ENCODE results near the gene DLX1.
"Not testable (repeated sequence)": the region's sequence is repeated elsewhere in the genome, so short reads cannot be mapped to it uniquely, and the experiment has no call there.

The DLX1 gene

DNA sequence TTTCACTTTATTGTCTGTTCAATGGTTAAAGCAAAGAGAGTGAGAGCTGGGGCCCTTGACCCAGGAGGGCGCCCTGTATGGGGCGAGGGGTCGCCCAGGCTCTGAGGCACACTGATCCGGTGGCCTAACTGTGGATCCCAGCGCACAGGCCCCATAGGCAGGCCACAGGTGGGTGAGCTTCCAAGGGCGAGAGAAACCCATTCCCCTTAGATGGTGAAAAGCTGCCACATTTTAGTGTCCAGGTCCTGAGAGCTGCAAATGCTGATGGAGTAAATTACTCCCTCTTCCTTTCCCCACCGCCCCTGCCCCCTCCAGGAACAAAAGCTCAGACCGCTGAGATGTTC lies 23.3 kb downstream of the DLX1 start:
- 88 to 96% methylated on average over 4 to 7 of the region's 8 CpGs for WGBS, 2 experiments (ENCODE audit: insufficient coverage in 2 of 2)

DNA sequence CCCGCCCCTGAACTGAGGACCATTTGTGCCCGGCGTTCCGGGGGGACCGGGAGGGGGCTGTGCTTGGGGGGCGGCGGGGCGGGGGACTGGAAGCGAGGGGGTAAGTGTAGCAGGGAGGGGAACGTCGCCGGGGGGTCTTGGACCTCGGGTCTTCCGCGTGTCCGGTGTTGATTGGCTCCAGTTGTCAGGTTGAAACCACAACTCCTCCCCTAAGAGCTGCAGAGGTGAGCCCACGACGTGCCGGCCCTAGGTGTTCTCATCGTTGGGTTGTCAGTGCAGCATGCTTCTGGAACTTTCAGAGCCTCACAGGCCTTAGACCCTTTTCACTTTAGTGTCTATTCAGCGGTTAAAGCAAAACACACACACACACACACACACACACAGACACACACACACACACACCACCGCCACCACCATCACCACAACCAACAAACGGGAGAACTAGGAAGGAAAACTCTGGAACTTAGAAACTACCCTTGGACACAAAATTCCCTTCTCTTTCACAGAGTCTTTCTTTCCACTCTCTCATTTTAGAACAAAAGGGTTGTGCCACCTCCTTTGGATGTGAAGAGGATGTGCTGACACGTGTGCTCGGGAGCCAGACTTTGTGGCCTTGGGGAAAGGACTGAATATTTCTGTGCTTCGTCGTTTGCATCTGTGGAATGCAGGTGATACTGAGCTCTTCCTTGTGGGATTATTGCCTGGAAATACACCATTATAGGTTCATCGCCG lies 24.1 kb downstream of the DLX1 start:
- Histone ChIP-seq H3K4me1 (ENCODE audit: control insufficient read depth, insufficient read depth, low read length, poor library complexity, severe bottlenecking) (no peaks in the 10 kb centered on the region), H3K4me3 (ENCODE audit: extremely low read depth, insufficient read depth, low read length, poor library complexity, severe bottlenecking) (no peak overlapping the region), H3K9me3 (ENCODE audit: control insufficient read depth, low read length) (no peaks in the 10 kb centered on the region), H3K27ac (ENCODE audit: low read depth, low read length, severe bottlenecking) (no peak overlapping the region), H3K36me3 (ENCODE audit: control insufficient read depth, insufficient read depth, low read length) (no peaks in the 10 kb centered on the region)
- WGBS, 2 experiments (ENCODE audit: insufficient coverage in 2 of 2), result 81 to 82% methylated on average over 15 to 16 of the region's 29 CpGs

More for the DNA sequence above, 23.3 kb downstream of the DLX1 start:
- no peaks in the 10 kb centered on the region for H3K4me1 ChIP-seq (ENCODE audit: control insufficient read depth, insufficient read depth, low read length, poor library complexity, severe bottlenecking)
- H3K4me3 ChIP-seq (ENCODE audit: extremely low read depth, insufficient read depth, low read length, poor library complexity, severe bottlenecking), result no peak overlapping the region
- H3K9me3 ChIP-seq (ENCODE audit: control insufficient read depth, low read length), result no peaks in the 10 kb centered on the region
- H3K36me3 ChIP-seq (ENCODE audit: control insufficient read depth, insufficient read depth, low read length), result no peaks in the 10 kb centered on the region
- H3K27ac ChIP-seq (ENCODE audit: low read depth, low read length, severe bottlenecking), result no peak overlapping the region

DNA sequence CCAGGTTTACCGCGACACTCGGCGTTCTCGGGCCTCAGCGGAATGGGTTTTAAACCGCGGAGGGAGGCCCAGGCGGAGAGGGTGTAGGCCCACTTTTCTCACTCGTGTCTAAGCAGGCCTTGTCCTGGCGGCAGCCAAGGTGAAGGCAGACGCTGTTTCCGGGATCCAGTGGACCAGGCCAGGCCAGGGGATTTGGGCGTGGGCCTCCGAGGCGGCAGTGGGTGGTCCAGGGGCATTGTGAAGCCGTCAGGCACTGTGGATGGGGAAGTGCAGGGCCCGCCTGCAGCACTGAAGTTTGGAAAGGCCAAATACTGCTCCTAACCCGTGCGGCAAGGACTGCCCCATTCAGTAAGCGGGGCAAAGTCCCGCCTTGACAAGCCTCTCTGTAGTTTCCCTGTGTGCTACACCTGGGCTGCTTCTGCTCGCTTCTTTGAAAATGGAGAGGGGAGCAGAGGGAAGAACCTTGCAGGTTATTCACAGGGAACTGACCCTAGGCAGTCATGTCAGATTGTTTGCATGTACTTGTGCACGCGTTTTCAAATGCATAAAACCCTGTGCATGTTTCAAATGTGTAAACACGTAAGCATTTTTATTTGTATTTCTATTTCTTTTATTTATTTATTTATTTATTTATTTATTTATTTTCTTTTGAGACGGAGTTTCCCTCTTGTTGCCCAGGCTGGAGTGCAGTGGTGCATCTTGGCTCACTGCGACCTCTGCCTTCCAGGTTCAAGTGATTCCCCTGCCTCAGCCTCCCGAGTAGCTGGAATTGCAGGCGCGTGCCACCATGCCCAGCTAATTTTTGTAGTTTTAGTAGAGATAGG lies 24.9 kb downstream of the DLX1 start:
- 79 to 86% methylated on average over 27 to 30 of the region's 31 CpGs for WGBS, 2 experiments (ENCODE audit: insufficient coverage in 2 of 2)

DNA sequence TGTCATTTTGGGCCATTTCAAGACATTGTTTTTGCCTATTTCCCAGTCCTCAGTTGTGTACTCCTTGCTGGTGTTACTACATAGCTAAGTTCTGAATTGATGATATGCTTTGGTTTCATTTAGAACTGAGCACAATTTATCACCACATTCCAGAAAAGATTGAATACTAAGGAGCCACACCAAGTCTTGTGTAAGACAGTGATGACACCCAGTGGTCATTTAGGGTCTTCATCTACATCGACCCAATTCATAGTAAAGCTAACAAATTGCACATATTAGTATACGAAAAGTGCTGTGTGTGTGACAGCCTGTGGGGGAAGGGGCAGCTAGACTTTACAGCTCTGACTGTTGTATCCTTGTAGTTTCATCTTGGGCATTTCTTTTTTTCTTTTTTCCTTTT lies 28.3 kb downstream of the DLX1 start:
- no peaks in the 10 kb centered on the region for H3K36me3 ChIP-seq (ENCODE audit: control insufficient read depth, insufficient read depth, low read length)
- no peak overlapping the region for H3K4me3 ChIP-seq (ENCODE audit: extremely low read depth, insufficient read depth, low read length, poor library complexity, severe bottlenecking)
- H3K9me3 ChIP-seq (ENCODE audit: control insufficient read depth, low read length), result no peaks in the 10 kb centered on the region
- no peak overlapping the region for H3K27ac ChIP-seq (ENCODE audit: low read depth, low read length, severe bottlenecking)
- no peaks in the 10 kb centered on the region for H3K4me1 ChIP-seq (ENCODE audit: control insufficient read depth, insufficient read depth, low read length, poor library complexity, severe bottlenecking)
- WGBS, 2 experiments (ENCODE audit: insufficient coverage in 2 of 2), result no CpG with 5 or more reads among the region's 2 CpGs

More for the DNA sequence above, 24.9 kb downstream of the DLX1 start:
- Histone ChIP-seq H3K4me3 (ENCODE audit: extremely low read depth, insufficient read depth, low read length, poor library complexity, severe bottlenecking) (no peak overlapping the region), H3K27ac (ENCODE audit: low read depth, low read length, severe bottlenecking) (no peak overlapping the region), H3K4me1 (ENCODE audit: control insufficient read depth, insufficient read depth, low read length, poor library complexity, severe bottlenecking) (no peaks in the 10 kb centered on the region), H3K9me3 (ENCODE audit: control insufficient read depth, low read length) (no peaks in the 10 kb centered on the region), H3K36me3 (ENCODE audit: control insufficient read depth, insufficient read depth, low read length) (no peaks in the 10 kb centered on the region)

DNA sequence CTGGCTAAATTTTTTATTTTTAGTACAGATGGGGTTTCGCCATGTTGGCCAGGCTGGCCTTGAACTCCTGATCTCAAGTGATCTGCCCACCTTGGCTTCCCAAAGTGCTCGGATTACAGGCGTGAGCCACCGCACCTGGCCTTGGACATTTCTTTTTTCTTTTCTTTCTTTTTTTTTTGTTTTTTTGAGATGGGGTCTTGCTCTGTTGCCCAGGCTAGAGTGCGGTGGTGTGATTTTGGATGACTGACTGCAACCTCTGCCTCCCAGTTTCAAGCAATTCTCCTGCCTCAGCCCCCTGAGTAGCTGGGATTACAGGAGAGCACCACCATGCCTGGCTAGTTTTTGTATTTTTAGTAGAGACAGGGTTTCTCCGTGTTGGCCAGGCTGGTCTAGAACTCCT lies 28.9 kb downstream of the DLX1 start:
- H3K9me3 ChIP-seq (ENCODE audit: control insufficient read depth, low read length); H3K36me3 ChIP-seq (ENCODE audit: control insufficient read depth, insufficient read depth, low read length); H3K4me1 ChIP-seq (ENCODE audit: control insufficient read depth, insufficient read depth, low read length, poor library complexity, severe bottlenecking); H3K27ac ChIP-seq (ENCODE audit: low read depth, low read length, severe bottlenecking); H3K4me3 ChIP-seq (ENCODE audit: extremely low read depth, insufficient read depth, low read length, poor library complexity, severe bottlenecking): not testable (repeated sequence)
- WGBS, 2 experiments (ENCODE audit: insufficient coverage in 2 of 2), result 94 to 100% methylated on average over 2 of the region's 6 CpGs

DNA sequence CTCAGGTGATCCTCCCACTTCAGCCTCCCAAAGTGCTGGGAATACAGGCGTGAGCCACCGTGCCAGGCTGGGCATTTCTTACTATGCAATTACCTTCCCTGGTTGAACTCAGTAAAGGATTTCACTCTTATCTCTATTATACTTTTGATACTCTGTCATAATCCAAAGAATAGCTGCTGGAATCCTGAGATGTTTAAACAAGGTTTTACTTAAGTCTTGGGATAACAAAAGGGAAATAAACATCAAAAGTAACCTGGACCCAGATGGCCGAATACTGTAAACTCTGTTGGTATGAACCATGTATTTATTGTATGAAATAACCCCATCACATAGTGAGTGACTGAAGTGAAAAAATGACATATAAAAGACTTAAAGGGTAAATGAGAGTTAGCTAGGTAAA lies 29.3 kb downstream of the DLX1 start:
- no peaks in the 10 kb centered on the region for H3K9me3 ChIP-seq (ENCODE audit: control insufficient read depth, low read length)
- 85 to 89% methylated on average over 2 to 3 of the region's 3 CpGs for WGBS, 2 experiments (ENCODE audit: insufficient coverage in 2 of 2)

DNA sequence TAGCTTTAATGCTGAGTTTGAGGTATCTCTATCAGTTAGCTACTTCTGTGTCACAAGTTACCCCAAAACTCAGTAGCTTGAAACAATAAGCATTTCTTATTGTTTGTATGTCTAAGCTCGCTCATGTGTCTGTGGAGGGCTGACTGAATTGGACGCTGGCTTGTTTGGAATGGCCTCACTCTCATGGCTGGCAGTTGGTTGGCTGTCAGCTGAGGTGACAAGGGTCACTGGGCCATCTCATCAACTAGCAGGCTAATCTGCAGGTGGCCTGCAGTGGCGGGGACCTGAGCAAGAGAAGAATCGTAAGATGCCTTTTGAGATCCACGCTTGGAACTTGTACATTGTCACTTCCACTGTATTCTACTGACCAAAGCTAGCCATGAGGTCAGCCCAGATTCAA lies 30.8 kb downstream of the DLX1 start:
- no peak overlapping the region for H3K27ac ChIP-seq (ENCODE audit: low read depth, low read length, severe bottlenecking)
- no peaks in the 10 kb centered on the region for H3K36me3 ChIP-seq (ENCODE audit: control insufficient read depth, insufficient read depth, low read length)
- WGBS, 2 experiments (ENCODE audit: insufficient coverage in 2 of 2), result 83 to 89% methylated on average over 4 to 5 of the region's 5 CpGs
- H3K4me3 ChIP-seq (ENCODE audit: extremely low read depth, insufficient read depth, low read length, poor library complexity, severe bottlenecking), result no peak overlapping the region
- no peaks in the 10 kb centered on the region for H3K9me3 ChIP-seq (ENCODE audit: control insufficient read depth, low read length)
- no peaks in the 10 kb centered on the region for H3K4me1 ChIP-seq (ENCODE audit: control insufficient read depth, insufficient read depth, low read length, poor library complexity, severe bottlenecking)

More for the DNA sequence above, 29.3 kb downstream of the DLX1 start:
- Histone ChIP-seq H3K27ac (ENCODE audit: low read depth, low read length, severe bottlenecking) (no peak overlapping the region), H3K36me3 (ENCODE audit: control insufficient read depth, insufficient read depth, low read length) (no peaks in the 10 kb centered on the region), H3K4me1 (ENCODE audit: control insufficient read depth, insufficient read depth, low read length, poor library complexity, severe bottlenecking) (no peaks in the 10 kb centered on the region), H3K4me3 (ENCODE audit: extremely low read depth, insufficient read depth, low read length, poor library complexity, severe bottlenecking) (no peak overlapping the region)

DNA sequence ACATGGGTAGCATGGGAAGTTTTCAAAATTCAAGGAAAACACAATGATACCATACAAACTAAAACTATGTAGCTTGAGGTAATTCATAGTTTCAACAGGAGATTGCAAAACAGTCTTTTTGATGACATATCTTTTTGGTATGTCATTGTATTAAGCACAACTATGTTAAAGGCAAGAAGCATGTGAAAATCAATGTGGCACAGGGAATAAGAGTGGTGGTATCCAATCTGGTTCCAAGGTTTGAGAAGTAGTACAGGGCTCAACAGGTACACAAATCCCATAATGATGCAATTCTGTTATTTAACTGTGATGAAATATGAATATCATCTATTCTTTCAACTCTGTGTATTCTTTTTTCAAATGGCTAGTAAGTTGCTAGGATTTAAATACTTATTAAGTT lies 33.8 kb downstream of the DLX1 start:
- no peak overlapping the region for H3K4me3 ChIP-seq (ENCODE audit: extremely low read depth, insufficient read depth, low read length, poor library complexity, severe bottlenecking)
- H3K27ac ChIP-seq (ENCODE audit: low read depth, low read length, severe bottlenecking), result no peak overlapping the region
- no peaks in the 10 kb centered on the region for H3K9me3 ChIP-seq (ENCODE audit: control insufficient read depth, low read length)
- H3K4me1 ChIP-seq (ENCODE audit: control insufficient read depth, insufficient read depth, low read length, poor library complexity, severe bottlenecking), result no peaks in the 10 kb centered on the region
- H3K36me3 ChIP-seq (ENCODE audit: control insufficient read depth, insufficient read depth, low read length), result no peaks in the 10 kb centered on the region

DNA sequence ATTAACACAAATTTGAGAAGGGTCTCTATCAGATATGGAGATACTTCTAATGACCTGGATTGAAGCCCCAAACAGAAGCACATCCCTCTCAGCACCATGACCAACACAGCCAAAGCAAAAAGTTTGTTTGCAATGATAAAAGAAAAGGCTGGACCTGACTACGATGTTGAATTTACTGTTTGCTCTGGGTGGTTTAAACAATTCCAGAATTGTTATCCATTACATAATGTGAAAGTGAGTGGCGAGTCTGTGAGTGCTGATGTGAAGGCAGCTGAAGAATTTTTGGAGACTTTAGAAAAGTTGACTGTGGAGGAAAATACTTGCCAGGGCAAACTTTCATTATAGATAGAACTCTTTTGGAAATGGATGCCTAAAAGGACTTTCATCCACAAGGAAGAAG lies 34.8 kb downstream of the DLX1 start:
- no peaks in the 10 kb centered on the region for H3K9me3 ChIP-seq (ENCODE audit: control insufficient read depth, low read length)
- H3K4me3 ChIP-seq (ENCODE audit: extremely low read depth, insufficient read depth, low read length, poor library complexity, severe bottlenecking), result no peak overlapping the region
- whole genome bisulfite sequencing, 2 experiments (ENCODE audit: insufficient coverage in 2 of 2), result 63% methylated on average over 1 of the region's 2 CpGs; no CpG with 5 or more reads in 1 of the 2 experiments
- no peak overlapping the region for H3K27ac ChIP-seq (ENCODE audit: low read depth, low read length, severe bottlenecking)
- H3K36me3 ChIP-seq (ENCODE audit: control insufficient read depth, insufficient read depth, low read length), result no peaks in the 10 kb centered on the region
- H3K4me1 ChIP-seq (ENCODE audit: control insufficient read depth, insufficient read depth, low read length, poor library complexity, severe bottlenecking), result no peaks in the 10 kb centered on the region

DNA sequence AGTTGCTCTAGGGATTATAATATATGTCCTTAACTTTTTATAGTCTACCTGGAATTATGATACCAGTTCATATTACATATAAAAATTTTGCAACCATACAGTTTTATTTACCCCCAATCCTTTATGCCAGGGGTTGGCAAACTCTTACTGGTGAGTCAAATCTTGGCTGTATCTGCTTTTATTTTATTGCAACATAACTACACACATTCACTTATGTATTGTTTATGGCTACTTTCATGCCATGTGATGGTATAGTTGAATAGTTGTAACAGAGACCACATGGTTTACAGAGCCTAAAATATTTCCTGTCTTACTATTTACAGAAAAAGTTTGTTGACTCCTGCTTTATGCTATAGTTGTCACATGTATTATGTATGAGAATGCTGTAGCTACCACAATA lies 43.2 kb downstream of the DLX1 start:
- Histone ChIP-seq H3K9me3 (ENCODE audit: control insufficient read depth, low read length) (no peaks in the 10 kb centered on the region), H3K27ac (ENCODE audit: low read depth, low read length, severe bottlenecking) (no peak overlapping the region)

DNA sequence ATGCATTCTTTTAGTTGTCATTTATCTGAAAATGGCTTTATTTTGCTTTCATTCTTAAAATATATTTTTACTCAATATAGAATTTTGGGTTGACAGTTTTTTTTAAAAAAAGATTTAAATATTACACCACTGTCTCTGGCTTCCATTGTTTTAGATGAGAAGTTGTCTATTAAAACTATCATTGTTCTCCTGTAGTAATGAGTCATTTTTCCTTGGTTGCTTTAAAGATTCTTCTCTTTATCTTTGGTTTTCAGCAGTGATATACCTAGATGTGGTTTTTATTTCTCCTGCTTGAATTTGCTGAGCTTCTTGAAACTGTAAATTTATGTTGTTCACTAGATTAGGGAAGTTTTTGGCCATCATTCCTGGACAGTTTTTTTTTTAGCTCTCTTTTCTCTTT lies 44.1 kb downstream of the DLX1 start:
- no peaks in the 10 kb centered on the region for H3K4me1 ChIP-seq (ENCODE audit: control insufficient read depth, insufficient read depth, low read length, poor library complexity, severe bottlenecking)
- H3K4me3 ChIP-seq (ENCODE audit: extremely low read depth, insufficient read depth, low read length, poor library complexity, severe bottlenecking), result no peak overlapping the region
- no peaks in the 10 kb centered on the region for H3K36me3 ChIP-seq (ENCODE audit: control insufficient read depth, insufficient read depth, low read length)
- no peak overlapping the region for H3K27ac ChIP-seq (ENCODE audit: low read depth, low read length, severe bottlenecking)
- no peaks in the 10 kb centered on the region for H3K9me3 ChIP-seq (ENCODE audit: control insufficient read depth, low read length)

More for the DNA sequence above, 43.2 kb downstream of the DLX1 start:
- no peaks in the 10 kb centered on the region for H3K4me1 ChIP-seq (ENCODE audit: control insufficient read depth, insufficient read depth, low read length, poor library complexity, severe bottlenecking)
- H3K36me3 ChIP-seq (ENCODE audit: control insufficient read depth, insufficient read depth, low read length), result no peaks in the 10 kb centered on the region
- no peak overlapping the region for H3K4me3 ChIP-seq (ENCODE audit: extremely low read depth, insufficient read depth, low read length, poor library complexity, severe bottlenecking)
